C4-2B (cell line): ENCODE measurements around the gene UBD.

Experiments used
- H3K27ac ChIP-seq: fragments of 450-650 bp; 2 replicates; pipeline ENCODE4 v1.5.1; 2017
- ZFX ChIP-seq: fragments of 450-650 bp; IDR thresholded peaks from 2 replicates; pipeline ENCODE4 v1.6.1; 2017
- TF ChIP-seq, protein P1 (sequence below): fragments of 450-650 bp; conservative IDR thresholded peaks from 2 replicates; pipeline ENCODE4 v1.5.1; 2017; ENCODE audit warnings: mild to moderate bottlenecking

The UBD gene

GRCh38 chr6:29576056-29576455 is 16.5 kb upstream of the UBD start:
- no peak overlapping the region for H3K27ac ChIP-seq
- TF ChIP-seq ZFX = no peak
- TF ChIP-seq, protein P1, sequence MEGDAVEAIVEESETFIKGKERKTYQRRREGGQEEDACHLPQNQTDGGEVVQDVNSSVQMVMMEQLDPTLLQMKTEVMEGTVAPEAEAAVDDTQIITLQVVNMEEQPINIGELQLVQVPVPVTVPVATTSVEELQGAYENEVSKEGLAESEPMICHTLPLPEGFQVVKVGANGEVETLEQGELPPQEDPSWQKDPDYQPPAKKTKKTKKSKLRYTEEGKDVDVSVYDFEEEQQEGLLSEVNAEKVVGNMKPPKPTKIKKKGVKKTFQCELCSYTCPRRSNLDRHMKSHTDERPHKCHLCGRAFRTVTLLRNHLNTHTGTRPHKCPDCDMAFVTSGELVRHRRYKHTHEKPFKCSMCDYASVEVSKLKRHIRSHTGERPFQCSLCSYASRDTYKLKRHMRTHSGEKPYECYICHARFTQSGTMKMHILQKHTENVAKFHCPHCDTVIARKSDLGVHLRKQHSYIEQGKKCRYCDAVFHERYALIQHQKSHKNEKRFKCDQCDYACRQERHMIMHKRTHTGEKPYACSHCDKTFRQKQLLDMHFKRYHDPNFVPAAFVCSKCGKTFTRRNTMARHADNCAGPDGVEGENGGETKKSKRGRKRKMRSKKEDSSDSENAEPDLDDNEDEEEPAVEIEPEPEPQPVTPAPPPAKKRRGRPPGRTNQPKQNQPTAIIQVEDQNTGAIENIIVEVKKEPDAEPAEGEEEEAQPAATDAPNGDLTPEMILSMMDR = no peak

DNA sequence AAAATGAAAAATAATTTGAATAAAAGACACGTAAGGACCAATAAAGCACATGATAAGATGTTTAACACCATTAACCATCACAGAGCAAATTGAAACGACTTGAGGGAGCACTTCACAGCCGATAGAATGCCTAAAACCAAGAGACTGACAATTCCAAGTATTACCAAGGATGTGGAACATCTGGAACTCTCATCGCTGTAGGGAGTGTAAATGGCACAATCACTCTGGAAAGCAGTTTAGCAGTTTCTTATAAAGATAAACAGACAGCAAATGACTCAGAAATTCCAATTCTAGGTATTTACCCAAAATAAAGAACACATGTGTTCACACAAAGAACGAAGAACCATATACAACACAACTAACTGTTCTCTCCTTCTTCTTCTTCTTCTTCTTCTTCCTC is 8.5 kb upstream of the UBD start:
- no peak overlapping the region for H3K27ac ChIP-seq
- TF ChIP-seq ZFX = no peak
- TF ChIP-seq, protein P1 = no peak

DNA sequence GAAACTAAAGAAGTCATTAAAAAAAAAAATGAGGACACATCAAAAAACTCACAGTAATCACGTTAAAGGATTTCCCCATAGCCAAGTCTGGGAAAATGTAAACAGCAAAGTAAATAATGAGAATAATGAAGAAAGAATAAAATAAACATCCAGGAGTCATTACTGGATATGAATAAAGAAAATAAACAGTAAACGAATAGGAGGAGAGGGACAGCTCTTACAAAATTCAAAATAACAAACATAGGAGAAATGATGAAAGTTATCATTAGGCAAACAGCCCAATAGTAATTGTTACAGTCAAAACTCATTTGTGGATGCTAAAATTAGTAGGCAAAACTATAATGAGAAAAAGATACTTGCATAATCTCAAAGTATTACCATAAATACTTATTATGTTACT is 8.0 kb upstream of the UBD start:
- no peak overlapping the region for H3K27ac ChIP-seq
- TF ChIP-seq ZFX = no peak
- TF ChIP-seq, protein P1 = no peak

DNA sequence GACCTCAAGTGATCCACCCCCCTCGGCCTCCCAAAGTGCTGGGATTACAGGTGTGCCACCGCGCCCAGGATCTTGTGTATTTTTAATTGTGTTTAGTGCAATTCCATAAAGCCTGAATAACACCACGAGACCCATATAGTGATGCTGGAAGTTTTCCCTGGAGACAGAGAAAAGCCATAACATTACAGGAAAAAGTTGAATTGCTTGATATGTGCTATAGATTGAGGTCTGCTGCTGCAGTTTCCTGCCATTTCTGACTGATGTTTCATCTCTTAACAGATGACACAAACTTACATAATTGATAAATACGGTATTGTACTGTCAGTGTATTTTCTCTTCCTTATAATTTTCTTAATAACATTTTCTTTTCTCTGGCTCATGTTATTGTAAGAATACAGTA is 7.3 kb upstream of the UBD start:
- no peak overlapping the region for H3K27ac ChIP-seq
- TF ChIP-seq ZFX = no peak
- TF ChIP-seq, protein P1 = no peak

- H3K27ac ChIP-seq = no peak overlapping the region
- no peak for TF ChIP-seq ZFX
- TF ChIP-seq, protein P1 = no peak
Measured at GRCh38 chr6:29564875-29565274, 5.3 kb upstream of the UBD start.

DNA sequence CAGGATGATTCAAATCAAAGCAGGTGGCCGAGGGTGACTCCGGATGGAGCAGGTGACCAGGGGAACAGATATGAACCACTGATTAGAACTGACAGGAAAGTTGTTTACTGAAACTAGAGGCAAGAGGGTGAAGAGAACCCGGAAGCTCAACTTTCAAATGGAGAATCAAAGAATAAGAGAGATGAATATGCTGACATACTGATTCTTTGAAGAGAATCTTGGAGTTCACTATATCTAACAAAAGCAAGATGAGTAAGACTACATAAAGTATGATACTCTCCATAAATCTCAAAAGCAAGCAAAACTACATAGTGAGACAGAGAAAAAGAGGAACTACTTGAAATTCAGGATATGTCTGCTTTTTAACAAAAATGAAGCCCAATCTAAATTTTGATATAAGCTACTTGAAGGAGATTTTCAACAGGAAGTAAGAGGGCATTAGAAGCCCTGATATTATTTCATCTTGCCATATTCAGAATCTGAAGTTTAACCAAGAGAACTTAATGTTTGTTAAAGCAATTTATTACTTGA is 4.0 kb upstream of the UBD start:
- no peak for TF ChIP-seq ZFX
- TF ChIP-seq, protein P1 = no peak
- H3K27ac ChIP-seq = no peak overlapping the region

GRCh38 chr6:29561606-29562181 is 2.2 kb upstream of the UBD start:
- no peak overlapping the region for H3K27ac ChIP-seq
- TF ChIP-seq ZFX = no peak
- TF ChIP-seq, protein P1 = no peak
